ENCODE data around the gene EGFL8.

Gene EGFL8

DNA sequence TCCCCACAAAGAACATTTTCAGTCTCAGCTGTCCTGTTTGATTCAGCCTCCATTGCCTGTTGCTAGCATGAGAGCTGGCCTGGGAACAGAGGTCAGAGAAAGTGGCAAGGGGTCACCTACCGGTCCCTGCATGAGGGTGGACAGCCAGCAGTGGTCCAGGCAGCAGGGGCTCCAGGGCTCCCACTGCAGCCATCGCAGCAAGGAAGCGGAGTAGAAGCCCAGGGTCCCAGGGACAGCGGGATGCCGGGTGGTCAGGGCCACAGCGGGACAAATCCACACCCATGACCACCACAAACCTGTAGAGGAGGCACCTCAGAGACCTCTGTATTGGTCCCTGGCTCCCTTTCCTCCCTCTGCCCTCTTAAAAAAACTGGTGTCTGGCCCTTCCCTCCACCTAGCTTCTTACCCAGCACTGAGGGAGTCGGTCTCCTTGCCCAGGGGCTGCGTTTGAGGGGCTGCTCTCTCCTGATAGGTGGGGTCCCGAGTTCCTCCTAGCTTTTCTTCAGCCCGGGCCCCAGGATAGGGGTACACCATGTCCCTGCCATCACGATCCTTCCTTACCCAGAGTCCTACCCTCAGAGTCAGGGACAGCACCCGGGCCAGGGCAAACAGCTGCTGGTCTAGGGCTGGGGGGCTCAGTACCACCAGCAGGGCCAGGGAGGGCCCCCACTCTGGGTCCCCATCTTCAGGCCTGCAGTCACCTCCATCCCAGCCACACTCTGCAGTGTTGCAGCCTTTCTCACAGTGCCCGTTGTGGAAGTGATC, 36.5 kb downstream of the EGFL8 start:
- Histone ChIP-seq H4K20me1 (ENCODE audit: insufficient read depth, low read length, poor library complexity, severe bottlenecking) (no peaks in the 10 kb centered on the region), H3K4me2 (ENCODE audit: low read depth, low read length, poor library complexity, severe bottlenecking) (no peak overlapping the region), H3K27me3 (ENCODE audit: insufficient read depth, low read length, poor library complexity, severe bottlenecking) (no peaks in the 10 kb centered on the region), H3F3A (ENCODE audit: low read depth) (no peaks in the 10 kb centered on the region), H3K9ac (ENCODE audit: low read depth, low read length, poor library complexity, severe bottlenecking) (no peak overlapping the region), H3K79me2 (ENCODE audit: insufficient read depth, low read length) (peaks cover 10% of the 10 kb centered on the region; the same call in 1 of the 2 replicates), H3K4me1 (ENCODE audit: insufficient read depth, low read length, poor library complexity, severe bottlenecking) (peaks cover 7% of the 10 kb centered on the region), H3K4me3 (ENCODE audit: low read length, poor library complexity, severe bottlenecking) (no peak overlapping the region), H3K9me2 (replicated peaks; ENCODE audit: low read depth, low read length) (no peaks in the 10 kb centered on the region), H3K36me3 (ENCODE audit: insufficient read depth, low read length) (no peaks in the 10 kb centered on the region), H3K9me3 (ENCODE audit: insufficient read depth, low read depth, low read length) (no peaks in the 10 kb centered on the region), H2AFZ (ENCODE audit: low read length) (no peak overlapping the region)
- TF ChIP-seq, protein P1, sequence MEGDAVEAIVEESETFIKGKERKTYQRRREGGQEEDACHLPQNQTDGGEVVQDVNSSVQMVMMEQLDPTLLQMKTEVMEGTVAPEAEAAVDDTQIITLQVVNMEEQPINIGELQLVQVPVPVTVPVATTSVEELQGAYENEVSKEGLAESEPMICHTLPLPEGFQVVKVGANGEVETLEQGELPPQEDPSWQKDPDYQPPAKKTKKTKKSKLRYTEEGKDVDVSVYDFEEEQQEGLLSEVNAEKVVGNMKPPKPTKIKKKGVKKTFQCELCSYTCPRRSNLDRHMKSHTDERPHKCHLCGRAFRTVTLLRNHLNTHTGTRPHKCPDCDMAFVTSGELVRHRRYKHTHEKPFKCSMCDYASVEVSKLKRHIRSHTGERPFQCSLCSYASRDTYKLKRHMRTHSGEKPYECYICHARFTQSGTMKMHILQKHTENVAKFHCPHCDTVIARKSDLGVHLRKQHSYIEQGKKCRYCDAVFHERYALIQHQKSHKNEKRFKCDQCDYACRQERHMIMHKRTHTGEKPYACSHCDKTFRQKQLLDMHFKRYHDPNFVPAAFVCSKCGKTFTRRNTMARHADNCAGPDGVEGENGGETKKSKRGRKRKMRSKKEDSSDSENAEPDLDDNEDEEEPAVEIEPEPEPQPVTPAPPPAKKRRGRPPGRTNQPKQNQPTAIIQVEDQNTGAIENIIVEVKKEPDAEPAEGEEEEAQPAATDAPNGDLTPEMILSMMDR (conservative IDR thresholded peaks at IDR 0.05; ENCODE audit: low read length), result no peak
- no peak for TF ChIP-seq EZH2phosphoT487 (IDR thresholded peaks at IDR 0.05; ENCODE audit: borderline replicate concordance)

DNA sequence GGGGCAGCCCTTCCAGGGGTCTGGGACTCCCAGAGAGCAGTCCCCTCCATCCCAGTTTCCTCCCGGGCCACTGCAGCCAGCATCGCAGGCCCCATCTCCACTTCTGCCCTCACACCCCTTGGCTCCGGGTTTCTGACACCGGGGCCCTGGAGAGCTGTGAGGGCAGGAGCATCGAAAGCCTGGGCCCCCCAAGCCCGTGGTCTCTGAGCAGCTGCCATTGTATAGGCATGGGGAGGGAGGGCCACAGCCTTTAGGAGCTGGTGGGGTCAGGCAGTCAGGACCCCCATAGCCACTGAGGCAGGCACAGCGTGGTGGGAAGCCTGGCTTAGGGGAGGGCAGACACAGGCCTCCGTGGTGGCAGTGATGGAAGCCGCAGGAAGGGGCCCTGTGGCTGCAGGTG, 37.8 kb downstream of the EGFL8 start:
- Histone ChIP-seq H4K20me1 (ENCODE audit: insufficient read depth, low read length, poor library complexity, severe bottlenecking) (no peaks in the 10 kb centered on the region), H3K36me3 (ENCODE audit: insufficient read depth, low read length) (no peaks in the 10 kb centered on the region), H3K27me3 (ENCODE audit: insufficient read depth, low read length, poor library complexity, severe bottlenecking) (no peaks in the 10 kb centered on the region), H3K4me2 (ENCODE audit: low read depth, low read length, poor library complexity, severe bottlenecking) (no peak overlapping the region), H3F3A (ENCODE audit: low read depth) (no peaks in the 10 kb centered on the region), H3K9me2 (replicated peaks; ENCODE audit: low read depth, low read length) (no peaks in the 10 kb centered on the region), H2AFZ (ENCODE audit: low read length) (no peak overlapping the region), H3K4me1 (ENCODE audit: insufficient read depth, low read length, poor library complexity, severe bottlenecking) (peaks cover 2% of the 10 kb centered on the region), H3K9ac (ENCODE audit: low read depth, low read length, poor library complexity, severe bottlenecking) (no peak overlapping the region), H3K9me3 (ENCODE audit: insufficient read depth, low read depth, low read length) (no peaks in the 10 kb centered on the region), H3K79me2 (ENCODE audit: insufficient read depth, low read length) (no peaks in the 10 kb centered on the region), H3K4me3 (ENCODE audit: low read length, poor library complexity, severe bottlenecking) (no peak overlapping the region)
- TF ChIP-seq, protein P1 (conservative IDR thresholded peaks at IDR 0.05; ENCODE audit: low read length), result no peak
- TF ChIP-seq EZH2phosphoT487 (IDR thresholded peaks at IDR 0.05; ENCODE audit: borderline replicate concordance), result no peak

DNA sequence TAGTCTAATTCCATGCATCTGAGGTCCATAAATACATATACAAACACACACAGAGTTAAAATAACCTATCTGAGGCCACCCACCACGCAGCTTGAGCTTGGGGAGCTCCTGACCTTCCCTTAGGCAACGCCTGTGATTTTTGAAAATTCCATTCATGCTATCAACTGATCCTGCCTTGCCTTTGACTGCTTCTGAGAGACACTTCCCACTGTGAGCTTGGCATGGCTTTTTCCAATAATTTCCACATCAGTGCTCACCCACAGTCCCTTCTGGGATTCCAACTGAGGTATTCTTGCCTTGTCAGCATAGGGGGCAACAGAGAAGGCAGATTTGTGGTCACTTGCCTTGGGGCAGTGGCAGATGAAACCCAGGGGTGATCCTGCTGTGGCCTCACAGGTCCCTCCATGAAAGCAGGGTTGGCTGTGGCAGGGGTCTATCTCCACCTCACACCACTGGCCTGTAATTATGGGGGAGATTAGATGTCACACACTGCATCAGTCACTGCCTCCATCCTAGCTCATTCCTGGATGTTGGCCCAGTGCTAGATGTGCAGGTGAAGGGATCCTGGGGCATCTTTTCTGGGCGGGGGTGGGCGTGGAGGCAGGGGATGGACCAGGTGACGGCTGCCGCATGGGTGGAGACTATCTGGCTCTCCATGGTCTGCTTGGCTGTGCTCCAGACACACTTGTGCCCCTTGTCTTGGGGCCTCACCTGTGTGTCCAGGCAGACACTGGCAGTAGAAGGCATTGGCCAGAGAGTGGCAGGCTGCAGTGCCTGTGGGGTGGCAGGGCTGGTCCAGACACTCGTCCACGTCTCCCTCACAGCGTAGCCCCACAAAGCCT, 39.3 kb downstream of the EGFL8 start:
- no peaks in the 10 kb centered on the region for H3K9me3 ChIP-seq (ENCODE audit: insufficient read depth, low read depth, low read length)
- no peaks in the 10 kb centered on the region for H3K4me1 ChIP-seq (ENCODE audit: insufficient read depth, low read length, poor library complexity, severe bottlenecking)
- H4K20me1 ChIP-seq (ENCODE audit: insufficient read depth, low read length, poor library complexity, severe bottlenecking), result no peaks in the 10 kb centered on the region
- TF ChIP-seq EZH2phosphoT487 (IDR thresholded peaks at IDR 0.05; ENCODE audit: borderline replicate concordance), result no peak
- TF ChIP-seq, protein P1 (conservative IDR thresholded peaks at IDR 0.05; ENCODE audit: low read length), result no peak
- H3K27me3 ChIP-seq (ENCODE audit: insufficient read depth, low read length, poor library complexity, severe bottlenecking), result no peaks in the 10 kb centered on the region
- H3K79me2 ChIP-seq (ENCODE audit: insufficient read depth, low read length), result no peaks in the 10 kb centered on the region
- H3F3A ChIP-seq (ENCODE audit: low read depth), result no peaks in the 10 kb centered on the region
- H3K4me2 ChIP-seq (ENCODE audit: low read depth, low read length, poor library complexity, severe bottlenecking), result no peak overlapping the region
- H3K9ac ChIP-seq (ENCODE audit: low read depth, low read length, poor library complexity, severe bottlenecking), result no peak overlapping the region
- H2AFZ ChIP-seq (ENCODE audit: low read length), result no peak overlapping the region
- H3K9me2 ChIP-seq (replicated peaks; ENCODE audit: low read depth, low read length), result no peaks in the 10 kb centered on the region
- H3K4me3 ChIP-seq (ENCODE audit: low read length, poor library complexity, severe bottlenecking), result no peak overlapping the region
- H3K36me3 ChIP-seq (ENCODE audit: insufficient read depth, low read length), result no peaks in the 10 kb centered on the region

All from Loucy (cell line).